Measurements from ENCODE around the gene UPP1.

- TF ChIP-seq SPI1 (IDR thresholded peaks at IDR 0.05; ENCODE audit: low read depth, low read length): no peak
- TF ChIP-seq POLR2AphosphoS5 (IDR thresholded peaks at IDR 0.05; ENCODE audit: low read depth, low read length): no peak
Observed at GRCh38 chr7:48097521-48098231, 8.6 kb downstream of the UPP1 start.
